ENCODE measurements around the gene HIVEP3.

- TF ChIP-seq POLR2AphosphoS5 (IDR thresholded peaks at IDR 0.05; ENCODE audit: borderline replicate concordance, low read depth, low read length) (no peak), EZH2 (IDR thresholded peaks at IDR 0.05) (no peak), FOXP2 (optimal IDR thresholded peaks at IDR 0.05; ENCODE audit: control extremely low read depth, extremely low read length, insufficient read depth) (no peak)
These were observed 27.9 kb downstream of the HIVEP3 start for GRCh38 chr1:41890825-41891198.
